Heart right ventricle (tissue), 16 donors: ENCODE measurements around the gene RHOV. TPM values are rescaled to one million over a fixed set of nuclear protein-coding genes. Genes with fewer than 3 reads are reported as not detected.

Experiments
- ATAC-seq, 8 donors: fragments of 200-7000 bp; cut with Tn5 transposase; one replicate each; pipeline ENCODE4 v1.9.1; 2020; ENCODE audit warnings: mild to moderate bottlenecking in 8 of 8, moderate library complexity in 8 of 8, moderate number of reproducible peaks in 1 of 8
- DNase-seq, 2 donors: peaks; one replicate each; pipeline ENCODE4 v3.0.0-alpha.2; 2020
- H3K27ac ChIP-seq, 10 donors: fragments of 200-600 bp; sonication (generic) in 2 of 10; one replicate each; pipeline versions ENCODE4 v1.5.0 to v1.8.0; 2020 to 2022; ENCODE audit warnings: mild to moderate bottlenecking in 3 of 10
- H3K27me3 ChIP-seq, 7 donors: fragments of 200-600 bp; one replicate each; pipeline ENCODE4 v1.8.0; 2021 to 2022; ENCODE audit warnings: mild to moderate bottlenecking in 2 of 7
- H3K36me3 ChIP-seq, 9 donors: fragments of 200-600 bp; sonication (generic) in 1 of 9; one replicate each; pipeline versions ENCODE4 v1.5.0 to v1.8.0; 2020 to 2022; ENCODE audit warnings: mild to moderate bottlenecking in 2 of 9
- H3K4me1 ChIP-seq, 9 donors: fragments of 200-600 bp; sonication (generic) in 1 of 9; one replicate each; pipeline versions ENCODE4 v1.5.0 to v1.8.0; 2020 to 2022; ENCODE audit warnings: mild to moderate bottlenecking in 4 of 9
- H3K4me3 ChIP-seq, 10 donors: fragments of 200-600 bp; sonication (generic) in 2 of 10; one replicate each; pipeline versions ENCODE4 v1.5.0 to v1.8.0; 2020 to 2022; ENCODE audit warnings: mild to moderate bottlenecking in 7 of 10, moderate library complexity in 2 of 10
- H3K9me3 ChIP-seq, 11 donors: fragments of 200-600 bp in 10 of 11; sonication (generic) in 2 of 11; one replicate each; pipeline versions ENCODE4 v1.5.0 to v1.8.0; 2013 to 2022; ENCODE audit warnings: mild to moderate bottlenecking in 2 of 11, control low read depth in 1 of 11, moderate library complexity in 1 of 11
- WGBS, 2 donors: extraction: QIAGEN DNeasy Blood & Tissue Kit; methylation state at CpG; one replicate each; pipeline ENCODE4 v1.1.7; 2013; ENCODE audit warnings: inconsistent platforms in 1 of 2; 5-methylcytosine and 5-hydroxymethylcytosine counted together
- intact Hi-C, 10 donors: fragments of 100-400 bp; cut with DNase I; formaldehyde crosslinking; loops; one replicate each; pipeline versions ENCODE4 v1.11.1 to v1.14.2; 2022
- polyA plus RNA-seq, 2 donors: library from polyadenylated mRNA; stranded (reverse); fragments of 200-250 nt; gene quantifications; one replicate each; pipeline ENCODE4 v1.2.3, GENCODE V29; 2013
- total RNA-seq, 10 donors: library from RNA; stranded (reverse); fragmentation: NEBNext Ultra II Directional in 3 of 10; extraction: Animal tissue kit (Norgen Biotek cat#: 25700) in 3 of 10; gene quantifications; one replicate each; pipeline versions ENCODE4 v1.2.1 to v1.2.4, GENCODE V29; 2021 to 2023
- TF ChIP-seq, protein P1 (sequence below), 9 donors: fragments of 200-600 bp; sonication (generic) in 2 of 9; IDR thresholded peaks; one replicate each; pipeline versions ENCODE4 v1.5.0 to v1.8.0; 2021 to 2022; ENCODE audit warnings: antibody characterized with exemption in 9 of 9, mild to moderate bottlenecking in 5 of 9, moderate library complexity in 1 of 9
- donor health status: Arrhythmogenic right ventricular cardiomyopathy.
- donor health status: ischemic (EF 13 %, LVEDD 7.1; RV severe dilation, severe dysfunction).
- donor health status: healthy with polysubstance abuse.
- donor health status: DM: no; HTN: yes; CAD: no.
- donor health status: DM: no; HTN: no; CAD: no.
- donor health status: ischemic (EF 25% LVEDD 6.9; RV normal size, moderate dysfunction).
- donor health status: ischemic (EF 25% LVEDD 5.7; RV mildly dilated, moderate dysfunction).
- donor health status: healthy.
- donor health status: DM: yes; HTN: yes; CAD: no.
- donor health status: Ischemic cardiomyopathy.
- donor health status: ischemic (EF 35%, LVEDD 5.7; RV mildly dilated, moderate dysfunction).
- donor health status: nonischemic (EF 11% LVEDD 7.7; RV severe dilation, severe dysfunction).
- donor health status: DM: yes; HTN: yes; CAD: no.
- donor health status: PGD.
- donor health status: ischemic (EF 29% LVEDD 5.4; RV normal size, mild dysfunction).
- donor health status: nonischemic (EF 23%, LVEDD 6.1; RV moderate dilation, normal function).

RHOV gene
- total and polyA plus RNA-seq, 12 donors = 0.03 TPM; not detected in 11

GRCh38 chr15:40829115-40829514 lies 44.9 kb downstream of the RHOV start:
- Histone ChIP-seq H3K9me3 (no peaks in the 10 kb centered on the region), H3K4me1 (no peaks in the 10 kb centered on the region), H3K4me3 (no peak overlapping the region), H3K27ac (no peak overlapping the region), H3K27me3 (peaks cover 0 to 10% (median 0%) of the 10 kb centered on the region in 7 donors), H3K36me3 (no peaks in the 10 kb centered on the region)
- DNase-seq (no peak), ATAC-seq (no peak)
- intact Hi-C loops = no loop called here
- WGBS, 2 donors = 81 to 84% methylated on average over 7 of the region's 7 CpGs
- TF ChIP-seq, protein P1, sequence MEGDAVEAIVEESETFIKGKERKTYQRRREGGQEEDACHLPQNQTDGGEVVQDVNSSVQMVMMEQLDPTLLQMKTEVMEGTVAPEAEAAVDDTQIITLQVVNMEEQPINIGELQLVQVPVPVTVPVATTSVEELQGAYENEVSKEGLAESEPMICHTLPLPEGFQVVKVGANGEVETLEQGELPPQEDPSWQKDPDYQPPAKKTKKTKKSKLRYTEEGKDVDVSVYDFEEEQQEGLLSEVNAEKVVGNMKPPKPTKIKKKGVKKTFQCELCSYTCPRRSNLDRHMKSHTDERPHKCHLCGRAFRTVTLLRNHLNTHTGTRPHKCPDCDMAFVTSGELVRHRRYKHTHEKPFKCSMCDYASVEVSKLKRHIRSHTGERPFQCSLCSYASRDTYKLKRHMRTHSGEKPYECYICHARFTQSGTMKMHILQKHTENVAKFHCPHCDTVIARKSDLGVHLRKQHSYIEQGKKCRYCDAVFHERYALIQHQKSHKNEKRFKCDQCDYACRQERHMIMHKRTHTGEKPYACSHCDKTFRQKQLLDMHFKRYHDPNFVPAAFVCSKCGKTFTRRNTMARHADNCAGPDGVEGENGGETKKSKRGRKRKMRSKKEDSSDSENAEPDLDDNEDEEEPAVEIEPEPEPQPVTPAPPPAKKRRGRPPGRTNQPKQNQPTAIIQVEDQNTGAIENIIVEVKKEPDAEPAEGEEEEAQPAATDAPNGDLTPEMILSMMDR (IDR thresholded peaks at IDR 0.05) = no peak

DNA sequence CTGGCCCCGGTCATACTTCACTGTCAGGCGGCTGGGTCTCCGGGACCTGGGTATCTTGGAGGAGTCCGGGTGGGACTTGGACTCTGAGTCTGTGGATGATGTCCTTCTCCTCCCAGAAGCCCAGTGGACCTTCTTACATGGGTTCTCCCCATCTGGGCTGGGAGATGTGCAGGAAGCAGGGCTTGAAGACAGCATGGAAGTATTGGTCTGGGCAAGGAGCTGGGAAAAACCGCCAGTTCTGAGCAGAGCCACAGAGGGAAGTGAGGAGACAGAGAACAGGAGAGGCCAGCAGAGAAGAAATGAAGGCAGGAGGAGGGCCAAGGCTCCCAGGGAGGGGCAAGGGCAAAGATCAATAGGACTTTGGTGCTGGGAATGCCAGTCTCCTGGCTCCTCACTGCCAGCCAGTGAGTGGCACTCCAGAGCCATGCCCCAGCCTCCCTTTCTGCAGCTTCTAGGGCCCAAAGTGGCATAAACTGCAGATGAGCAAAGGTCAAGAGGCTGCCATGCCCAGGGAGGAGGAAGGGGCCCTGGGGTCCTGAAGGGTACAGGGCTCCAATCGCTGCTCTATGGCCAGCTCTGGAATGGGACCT lies 45.5 kb downstream of the RHOV start, which contains the start of gene PPP1R14D:
Gene PPP1R14D (minus strand): TSS at position 262 of the 590 bp plus-strand sequence. CDS start 67 bp downstream, at position 195.
- no peaks in the 10 kb centered on the region for H3K4me1 ChIP-seq
- H3K27me3 ChIP-seq = peaks cover 0 to 14% (median 0%) of the 10 kb centered on the region in 7 donors
- intact Hi-C loops = no loop called here
- 88 to 89% methylated on average over 6 of the region's 6 CpGs for WGBS, 2 donors
- H3K4me3 ChIP-seq = no peak within 1 kb of the TSS
- H3K9me3 ChIP-seq = no peaks in the 10 kb centered on the region
- H3K27ac ChIP-seq = no peak within 1 kb of the TSS
- DNase-seq (no peak), ATAC-seq (peak in 1 of 8 donors; percentile 29)
- TF ChIP-seq, protein P1 (IDR thresholded peaks at IDR 0.05) = no peak
- H3K36me3 ChIP-seq = no peaks in the 10 kb centered on the region

GRCh38 chr15:40826423-40827075 lies 47.5 kb downstream of the RHOV start:
- Histone ChIP-seq H3K36me3 (no peaks in the 10 kb centered on the region), H3K4me3 (no peak overlapping the region), H3K27me3 (peaks cover 0 to 15% (median 0%) of the 10 kb centered on the region in 7 donors), H3K9me3 (no peaks in the 10 kb centered on the region), H3K4me1 (no peaks in the 10 kb centered on the region), H3K27ac (no peak overlapping the region)
- WGBS, 2 donors = 81 to 89% methylated on average over 4 of the region's 4 CpGs
- TF ChIP-seq, protein P1 (IDR thresholded peaks at IDR 0.05) = no peak
- ATAC-seq (no peak), DNase-seq (no peak)
- intact Hi-C loops = no loop called here

GRCh38 chr15:40825661-40826422 lies 48.2 kb downstream of the RHOV start:
- Histone ChIP-seq H3K27me3 (peaks cover 0 to 15% (median 0%) of the 10 kb centered on the region in 7 donors), H3K36me3 (no peaks in the 10 kb centered on the region), H3K4me1 (no peaks in the 10 kb centered on the region), H3K27ac (no peak overlapping the region), H3K4me3 (no peak overlapping the region), H3K9me3 (no peaks in the 10 kb centered on the region)
- intact Hi-C loops = no loop called here
- ATAC-seq (no peak), DNase-seq (no peak)
- 74 to 75% methylated on average over 5 of the region's 5 CpGs for WGBS, 2 donors
- TF ChIP-seq, protein P1 (IDR thresholded peaks at IDR 0.05) = no peak
